ENCODE results near the gene EEPD1. TPM values are rescaled to one million over a fixed set of nuclear protein-coding genes. Genes with fewer than 3 reads are reported as not detected.
"Not testable (repeated sequence)": the region's sequence is repeated elsewhere in the genome, so short reads cannot be mapped to it uniquely, and the experiment has no call there.

EEPD1 gene
- total and polyA plus RNA-seq, 2 donors: 16.9 to 32.8 TPM

GRCh38 chr7:36244001-36244400, 90.9 kb downstream of the EEPD1 start:
- not testable (repeated sequence) for H3K27me3 ChIP-seq (ENCODE audit: control insufficient read depth in 2 of 2, insufficient read depth in 1 of 2, low read length in 1 of 2); H3K4me3 ChIP-seq (ENCODE audit: low read length in 2 of 2); H3K9me3 ChIP-seq (ENCODE audit: control insufficient read depth in 2 of 2, insufficient read depth in 1 of 2, low read length in 1 of 2); DNase-seq (ENCODE audit: low read depth in 6 of 9, low spot score in 9 of 9); H3K36me3 ChIP-seq (ENCODE audit: control insufficient read depth in 2 of 2, insufficient read depth in 2 of 2, low read length in 1 of 2)
- peaks cover 2 to 21% of the 10 kb centered on the region in 2 donors for H3K4me1 ChIP-seq (ENCODE audit: control insufficient read depth in 2 of 2, insufficient read depth in 2 of 2, low read length in 2 of 2)
- peak overlapping the region in 1 of 2 donors; percentile 4 for H3K27ac ChIP-seq (ENCODE audit: low read depth in 1 of 2, low read length in 1 of 2)
- 90% methylated on average over 1 of the region's 1 CpG for WGBS

- no peak for DNase-seq (ENCODE audit: low read depth in 6 of 9, low spot score in 9 of 9)
- Histone ChIP-seq H3K27ac (ENCODE audit: low read depth in 1 of 2, low read length in 1 of 2) (no peak overlapping the region), H3K9me3 (ENCODE audit: control insufficient read depth in 2 of 2, insufficient read depth in 1 of 2, low read length in 1 of 2) (peaks cover 0 to 3% of the 10 kb centered on the region in 2 donors), H3K4me3 (ENCODE audit: low read length in 2 of 2) (no peak overlapping the region), H3K4me1 (ENCODE audit: control insufficient read depth in 2 of 2, insufficient read depth in 2 of 2, low read length in 2 of 2) (peaks cover 2 to 21% of the 10 kb centered on the region in 2 donors), H3K27me3 (ENCODE audit: control insufficient read depth in 2 of 2, insufficient read depth in 1 of 2, low read length in 1 of 2) (no peaks in the 10 kb centered on the region), H3K36me3 (ENCODE audit: control insufficient read depth in 2 of 2, insufficient read depth in 2 of 2, low read length in 1 of 2) (no peaks in the 10 kb centered on the region)
- WGBS: 93% methylated on average over 5 of the region's 5 CpGs
These were observed 91.4 kb downstream of the EEPD1 start for GRCh38 chr7:36244429-36244828.

- Histone ChIP-seq H3K4me3 (ENCODE audit: low read length in 2 of 2) (no peak overlapping the region), H3K4me1 (ENCODE audit: control insufficient read depth in 2 of 2, insufficient read depth in 2 of 2, low read length in 2 of 2) (peaks cover 2 to 21% of the 10 kb centered on the region in 2 donors), H3K27me3 (ENCODE audit: control insufficient read depth in 2 of 2, insufficient read depth in 1 of 2, low read length in 1 of 2) (no peaks in the 10 kb centered on the region), H3K36me3 (ENCODE audit: control insufficient read depth in 2 of 2, insufficient read depth in 2 of 2, low read length in 1 of 2) (no peaks in the 10 kb centered on the region), H3K27ac (ENCODE audit: low read depth in 1 of 2, low read length in 1 of 2) (no peak overlapping the region), H3K9me3 (ENCODE audit: control insufficient read depth in 2 of 2, insufficient read depth in 1 of 2, low read length in 1 of 2) (peaks cover 0 to 3% of the 10 kb centered on the region in 2 donors)
- no peak for DNase-seq (ENCODE audit: low read depth in 6 of 9, low spot score in 9 of 9)
- WGBS: 96% methylated on average over 4 of the region's 4 CpGs
These were observed 92.7 kb downstream of the EEPD1 start for GRCh38 chr7:36245684-36246299.

DNA sequence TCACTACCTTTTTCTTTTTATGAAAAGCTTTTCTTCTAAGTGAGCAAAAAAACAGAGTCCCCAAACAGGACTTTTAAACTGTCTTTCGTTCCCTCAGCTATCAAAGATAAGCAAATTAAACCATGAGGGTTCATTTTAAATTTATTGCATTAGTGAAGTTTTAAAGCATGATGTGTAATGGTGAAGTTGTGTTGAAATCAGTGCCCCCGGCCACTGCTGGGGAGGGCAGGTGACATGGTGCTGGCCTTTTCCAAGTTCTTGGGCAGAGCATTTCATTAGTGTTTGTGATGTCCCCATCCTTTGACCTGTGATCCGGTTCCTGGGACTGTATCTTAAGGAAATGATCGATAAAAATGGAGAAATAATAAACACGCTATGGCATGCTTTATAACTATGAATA, 96.0 kb downstream of the EEPD1 start:
- no peak for DNase-seq (ENCODE audit: low read depth in 6 of 9, low spot score in 9 of 9)
- Histone ChIP-seq H3K9me3 (ENCODE audit: control insufficient read depth in 2 of 2, insufficient read depth in 1 of 2, low read length in 1 of 2) (peaks cover 0 to 3% of the 10 kb centered on the region in 2 donors), H3K27me3 (ENCODE audit: control insufficient read depth in 2 of 2, insufficient read depth in 1 of 2, low read length in 1 of 2) (no peaks in the 10 kb centered on the region), H3K36me3 (ENCODE audit: control insufficient read depth in 2 of 2, insufficient read depth in 2 of 2, low read length in 1 of 2) (no peaks in the 10 kb centered on the region), H3K4me1 (ENCODE audit: control insufficient read depth in 2 of 2, insufficient read depth in 2 of 2, low read length in 2 of 2) (peaks cover 2 to 13% of the 10 kb centered on the region in 2 donors), H3K4me3 (ENCODE audit: low read length in 2 of 2) (no peak overlapping the region), H3K27ac (ENCODE audit: low read depth in 1 of 2, low read length in 1 of 2) (no peak overlapping the region)
- 92% methylated on average over 5 of the region's 5 CpGs for WGBS

DNA sequence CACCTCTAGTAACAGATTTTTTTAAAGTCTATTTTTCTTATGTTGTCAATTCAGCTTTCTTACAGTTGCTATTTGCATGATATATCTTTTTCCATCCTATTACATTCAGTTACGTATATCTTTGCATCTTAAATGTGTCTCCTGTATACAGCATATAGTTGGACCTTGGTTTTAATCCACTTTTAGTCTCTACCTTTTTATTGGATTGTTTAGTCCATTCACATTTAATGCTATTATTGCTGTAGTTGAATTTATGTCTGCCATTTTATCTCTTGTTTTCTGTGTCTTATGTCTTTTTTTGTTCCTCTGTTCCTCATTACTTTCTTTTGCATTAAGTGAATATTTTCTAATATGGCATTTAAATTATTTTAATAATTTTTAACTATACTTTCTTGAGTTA, 100.6 kb downstream of the EEPD1 start:
- no peaks in the 10 kb centered on the region for H3K36me3 ChIP-seq (ENCODE audit: control insufficient read depth in 2 of 2, insufficient read depth in 2 of 2, low read length in 1 of 2)
- H3K9me3 ChIP-seq (ENCODE audit: control insufficient read depth in 2 of 2, insufficient read depth in 1 of 2, low read length in 1 of 2): no peaks in the 10 kb centered on the region
- H3K27ac ChIP-seq (ENCODE audit: low read depth in 1 of 2, low read length in 1 of 2): no peak overlapping the region
- 96% methylated on average over 1 of the region's 1 CpG for WGBS
- H3K4me1 ChIP-seq (ENCODE audit: control insufficient read depth in 2 of 2, insufficient read depth in 2 of 2, low read length in 2 of 2): peaks cover 0 to 8% of the 10 kb centered on the region in 2 donors
- no peak overlapping the region for H3K4me3 ChIP-seq (ENCODE audit: low read length in 2 of 2)
- no peaks in the 10 kb centered on the region for H3K27me3 ChIP-seq (ENCODE audit: control insufficient read depth in 2 of 2, insufficient read depth in 1 of 2, low read length in 1 of 2)
- DNase-seq (ENCODE audit: low read depth in 6 of 9, low spot score in 9 of 9): no peak

DNA sequence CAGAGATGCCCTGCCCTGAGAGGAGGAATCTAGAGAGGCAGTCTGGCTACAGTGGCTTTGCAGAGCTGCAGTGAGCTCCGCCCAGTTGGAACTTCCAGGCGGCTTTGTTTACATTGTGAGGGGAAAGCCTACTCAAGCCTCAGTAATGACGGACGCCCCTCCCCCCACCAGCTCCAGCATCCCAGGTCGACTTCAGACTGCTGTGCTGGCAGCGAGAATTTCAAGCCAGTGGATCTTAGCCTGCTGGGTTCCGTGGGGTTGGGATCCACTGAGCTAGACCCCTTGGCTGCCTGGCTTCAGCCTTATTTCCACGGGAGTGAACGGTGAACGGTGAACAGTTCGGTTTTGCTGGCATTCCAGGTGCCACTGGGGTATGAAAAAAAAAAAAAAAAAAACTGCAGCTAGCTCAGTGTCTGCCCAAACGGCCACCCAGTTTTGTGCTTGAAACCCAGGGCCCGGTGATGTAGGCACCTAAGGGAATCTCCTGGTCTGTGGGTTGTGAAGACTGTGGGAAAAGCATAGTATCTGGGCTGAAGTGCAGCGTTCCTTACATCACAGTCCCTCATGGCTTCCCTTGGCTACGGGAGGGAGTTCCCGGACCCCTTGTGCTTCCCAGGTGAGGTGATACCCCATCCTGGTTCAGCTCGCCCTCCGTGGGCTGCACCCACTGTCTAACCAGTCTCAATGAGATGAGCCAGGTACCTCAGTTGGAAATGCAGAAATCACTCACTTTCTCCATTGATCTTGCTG, 105.6 kb downstream of the EEPD1 start:
- not testable (repeated sequence) for H3K9me3 ChIP-seq (ENCODE audit: control insufficient read depth in 2 of 2, insufficient read depth in 1 of 2, low read length in 1 of 2); H3K4me3 ChIP-seq (ENCODE audit: low read length in 2 of 2); H3K36me3 ChIP-seq (ENCODE audit: control insufficient read depth in 2 of 2, insufficient read depth in 2 of 2, low read length in 1 of 2); DNase-seq (ENCODE audit: low read depth in 6 of 9, low spot score in 9 of 9); H3K27ac ChIP-seq (ENCODE audit: low read depth in 1 of 2, low read length in 1 of 2); H3K27me3 ChIP-seq (ENCODE audit: control insufficient read depth in 2 of 2, insufficient read depth in 1 of 2, low read length in 1 of 2)
- peaks cover 0 to 14% of the 10 kb centered on the region in 2 donors for H3K4me1 ChIP-seq (ENCODE audit: control insufficient read depth in 2 of 2, insufficient read depth in 2 of 2, low read length in 2 of 2)
- WGBS: 89% methylated on average over 18 of the region's 18 CpGs

GRCh38 chr7:36260481-36260880, 107.4 kb downstream of the EEPD1 start:
- Histone ChIP-seq H3K27me3 (ENCODE audit: control insufficient read depth in 2 of 2, insufficient read depth in 1 of 2, low read length in 1 of 2) (no peaks in the 10 kb centered on the region), H3K27ac (ENCODE audit: low read depth in 1 of 2, low read length in 1 of 2) (no peak overlapping the region), H3K4me1 (ENCODE audit: control insufficient read depth in 2 of 2, insufficient read depth in 2 of 2, low read length in 2 of 2) (peaks cover 4 to 22% of the 10 kb centered on the region in 2 donors), H3K4me3 (ENCODE audit: low read length in 2 of 2) (no peak overlapping the region), H3K36me3 (ENCODE audit: control insufficient read depth in 2 of 2, insufficient read depth in 2 of 2, low read length in 1 of 2) (no peaks in the 10 kb centered on the region), H3K9me3 (ENCODE audit: control insufficient read depth in 2 of 2, insufficient read depth in 1 of 2, low read length in 1 of 2) (no peaks in the 10 kb centered on the region)
- DNase-seq (ENCODE audit: low read depth in 6 of 9, low spot score in 9 of 9): no peak
- WGBS: 85% methylated on average over 2 of the region's 2 CpGs

DNA sequence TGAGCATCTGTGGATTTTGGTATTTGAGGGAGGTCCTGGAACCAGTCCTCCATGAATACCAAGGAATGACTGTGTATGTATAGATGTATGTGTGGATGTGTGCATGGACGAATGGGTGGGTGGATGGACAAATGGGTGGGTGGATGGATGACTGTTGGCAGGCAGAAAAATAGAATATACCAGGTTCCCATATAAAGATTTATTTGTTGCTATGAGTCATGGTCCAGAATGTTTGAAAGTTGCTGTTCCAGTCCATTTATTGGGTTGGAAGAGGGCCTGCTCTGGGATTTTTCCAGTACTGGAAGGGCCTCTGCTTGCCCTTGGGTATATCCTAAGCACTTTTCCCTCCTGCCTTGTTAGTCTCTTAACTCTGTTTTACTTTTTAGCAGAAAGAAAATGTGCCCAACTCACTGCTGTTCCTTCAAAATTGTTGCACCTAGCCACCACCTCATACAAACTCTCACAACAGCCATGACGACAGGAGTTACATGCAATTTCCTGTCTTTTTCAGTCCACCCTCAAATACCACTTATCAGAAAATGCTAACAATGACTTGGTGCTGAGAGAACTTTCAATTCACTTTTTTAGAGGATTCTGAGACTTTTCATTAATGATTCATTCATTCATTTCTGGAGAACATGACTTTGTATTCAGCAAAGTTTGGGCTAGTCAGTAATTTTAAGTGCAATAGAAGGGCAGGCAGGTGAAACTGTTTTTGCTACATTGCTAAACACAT, 108.1 kb downstream of the EEPD1 start:
- Histone ChIP-seq H3K4me1 (ENCODE audit: control insufficient read depth in 2 of 2, insufficient read depth in 2 of 2, low read length in 2 of 2) (peaks cover 8 to 27% of the 10 kb centered on the region in 2 donors), H3K27me3 (ENCODE audit: control insufficient read depth in 2 of 2, insufficient read depth in 1 of 2, low read length in 1 of 2) (no peaks in the 10 kb centered on the region), H3K4me3 (ENCODE audit: low read length in 2 of 2) (no peak overlapping the region), H3K27ac (ENCODE audit: low read depth in 1 of 2, low read length in 1 of 2) (peak overlapping the region in 1 of 2 donors; percentile 18), H3K36me3 (ENCODE audit: control insufficient read depth in 2 of 2, insufficient read depth in 2 of 2, low read length in 1 of 2) (no peaks in the 10 kb centered on the region), H3K9me3 (ENCODE audit: control insufficient read depth in 2 of 2, insufficient read depth in 1 of 2, low read length in 1 of 2) (no peaks in the 10 kb centered on the region)
- 73% methylated on average over 2 of the region's 2 CpGs for WGBS
- no peak for DNase-seq (ENCODE audit: low read depth in 6 of 9, low spot score in 9 of 9)

Measured in thymus (tissue), 11 donors.